GM13977 (cell line): ENCODE results near the gene SMCP.

Experiments
- DNase-seq: peaks from one replicate; pipeline ENCODE4 v3.0.0; 2012; ENCODE audit warnings: low spot score
- CTCF ChIP-seq: IDR thresholded peaks from 2 replicates; pipeline ENCODE4 v1.5.1; 2012; ENCODE audit warnings: mild to moderate bottlenecking, control low read depth; ENCODE audit not compliant: insufficient read depth; ENCODE audit errors: extremely low read depth, missing control alignments
- in situ Hi-C: fragments of 300-500 bp; cut with MboI; formaldehyde crosslinking; loops from one replicate; pipeline ENCODE4 v1.12.0; 2022; ENCODE audit warnings: low sequenced_read_pairs, low pct_unique_long_range_greater_than_20kb, mixed read lengths, inconsistent platforms; ENCODE audit not compliant: unreplicated experiment

The SMCP gene

GRCh38 chr1:152884085-152884484 lies 6.0 kb downstream of the SMCP start:
- DNase-seq, result no peak
- in situ Hi-C loops, result no loop called here
- no peak for TF ChIP-seq CTCF

GRCh38 chr1:152884506-152884905 lies 6.4 kb downstream of the SMCP start:
- no peak for TF ChIP-seq CTCF
- in situ Hi-C loops, result no loop called here
- no peak for DNase-seq

- TF ChIP-seq CTCF, result no peak
- in situ Hi-C loops, result no loop called here
- no peak for DNase-seq
Measured at GRCh38 chr1:152884966-152885624, 7.0 kb downstream of the SMCP start.

- no peak for DNase-seq
- no peak for TF ChIP-seq CTCF
- in situ Hi-C loops, result no loop called here
Measured at GRCh38 chr1:152886085-152886484, 8.0 kb downstream of the SMCP start.

- in situ Hi-C loops, result no loop called here
- no peak for TF ChIP-seq CTCF
- DNase-seq, result no peak
Measured at GRCh38 chr1:152886758-152887409, 8.8 kb downstream of the SMCP start.

- in situ Hi-C loops, result no loop called here
- no peak for TF ChIP-seq CTCF
- no peak for DNase-seq
Measured at GRCh38 chr1:152888126-152888525, 10.0 kb downstream of the SMCP start.

GRCh38 chr1:152899027-152899426 lies 20.9 kb downstream of the SMCP start:
- no peak for TF ChIP-seq CTCF
- in situ Hi-C loops, result no loop called here
- no peak for DNase-seq
